HepG2 (cell line): Measurements from ENCODE around the gene TOP2A.

Experiments used
- AHR ChIP-seq: IDR thresholded peaks from 2 replicates; pipeline ENCODE4 v1.6.1; 2018; ENCODE audit warnings: missing genetic modification reagents, missing compliant biosample characterization
- MEIS1 ChIP-seq: sonication (generic); formaldehyde crosslinking; IDR thresholded peaks from 2 replicates; pipeline ENCODE4 v1.9.0; 2021; ENCODE audit warnings: mild to moderate bottlenecking, missing genetic modification reagents, moderate library complexity, borderline replicate concordance
- MIER3 ChIP-seq: IDR thresholded peaks from 2 replicates; pipeline ENCODE4 v1.6.1; 2016; ENCODE audit warnings: missing compliant biosample characterization, borderline replicate concordance
- POLR2A ChIP-seq, 2 experiments: IDR thresholded peaks; 2 replicates each; pipeline ENCODE4 v1.6.1; 2011; ENCODE audit warnings: low read depth in 2 of 2, low read length in 2 of 2, mild to moderate bottlenecking in 1 of 2, moderate library complexity in 1 of 2; ENCODE audit not compliant: insufficient read depth in 1 of 2
- POLR2AphosphoS5 ChIP-seq: IDR thresholded peaks from 2 replicates; pipeline ENCODE4 v1.6.1; 2012; ENCODE audit warnings: low read depth, low read length
- PRMT3 ChIP-seq: sonication (generic); formaldehyde crosslinking; IDR thresholded peaks from 2 replicates; pipeline ENCODE4 v1.8.1; 2022; ENCODE audit warnings: low read depth, mild to moderate bottlenecking, moderate library complexity, missing genetic modification reagents, borderline replicate concordance
- SALL1 ChIP-seq: sonication (generic); formaldehyde crosslinking; IDR thresholded peaks from 2 replicates; pipeline ENCODE4 v1.8.0; 2022; ENCODE audit warnings: mild to moderate bottlenecking, missing genetic modification reagents
- ZNF263 ChIP-seq: sonication (generic); formaldehyde crosslinking; IDR thresholded peaks from 2 replicates; pipeline ENCODE4 v1.4.0; 2020; ENCODE audit warnings: missing genetic modification reagents
- TF ChIP-seq, protein P1 (sequence below): sonication (generic); formaldehyde crosslinking; IDR thresholded peaks from 2 replicates; pipeline ENCODE4 v1.5.0; 2020; ENCODE audit warnings: mild to moderate bottlenecking, missing genetic modification reagents, moderate library complexity
- TF ChIP-seq, protein P2 (sequence below), 2 experiments: IDR thresholded peaks; 2 replicates each; pipeline ENCODE4 v1.6.1; 2011 to 2012; ENCODE audit warnings: low read length in 2 of 2, borderline replicate concordance in 1 of 2, low read depth in 1 of 2, mild to moderate bottlenecking in 1 of 2, moderate library complexity in 1 of 2

DNA sequence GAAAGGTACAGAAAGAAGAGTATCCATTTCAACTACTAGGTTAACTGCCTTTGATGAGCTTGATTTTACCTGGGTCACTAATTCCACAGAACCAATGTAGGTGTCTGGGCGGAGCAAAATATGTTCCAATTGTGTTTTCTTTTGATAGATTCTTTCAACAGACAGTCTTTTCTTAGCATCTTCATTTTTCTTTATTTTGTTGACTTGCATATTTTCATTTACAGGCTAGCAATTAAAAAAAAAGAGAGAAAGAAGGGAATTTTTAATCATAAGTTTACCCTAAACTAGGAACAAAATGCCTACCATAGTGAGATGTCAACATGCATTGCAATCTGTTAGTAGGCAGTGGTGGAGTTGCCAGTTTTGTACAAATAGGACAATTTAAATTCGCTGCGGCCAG lies 1.0 kb downstream of the TOP2A start:
- TF ChIP-seq, protein P1, sequence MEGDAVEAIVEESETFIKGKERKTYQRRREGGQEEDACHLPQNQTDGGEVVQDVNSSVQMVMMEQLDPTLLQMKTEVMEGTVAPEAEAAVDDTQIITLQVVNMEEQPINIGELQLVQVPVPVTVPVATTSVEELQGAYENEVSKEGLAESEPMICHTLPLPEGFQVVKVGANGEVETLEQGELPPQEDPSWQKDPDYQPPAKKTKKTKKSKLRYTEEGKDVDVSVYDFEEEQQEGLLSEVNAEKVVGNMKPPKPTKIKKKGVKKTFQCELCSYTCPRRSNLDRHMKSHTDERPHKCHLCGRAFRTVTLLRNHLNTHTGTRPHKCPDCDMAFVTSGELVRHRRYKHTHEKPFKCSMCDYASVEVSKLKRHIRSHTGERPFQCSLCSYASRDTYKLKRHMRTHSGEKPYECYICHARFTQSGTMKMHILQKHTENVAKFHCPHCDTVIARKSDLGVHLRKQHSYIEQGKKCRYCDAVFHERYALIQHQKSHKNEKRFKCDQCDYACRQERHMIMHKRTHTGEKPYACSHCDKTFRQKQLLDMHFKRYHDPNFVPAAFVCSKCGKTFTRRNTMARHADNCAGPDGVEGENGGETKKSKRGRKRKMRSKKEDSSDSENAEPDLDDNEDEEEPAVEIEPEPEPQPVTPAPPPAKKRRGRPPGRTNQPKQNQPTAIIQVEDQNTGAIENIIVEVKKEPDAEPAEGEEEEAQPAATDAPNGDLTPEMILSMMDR (CRISPR knock-in tag) = no peak
- no peak for TF ChIP-seq MIER3
- TF ChIP-seq MEIS1 (CRISPR knock-in tag) = no peak
- no peak for TF ChIP-seq AHR (CRISPR knock-in tag)
- no peak for TF ChIP-seq POLR2AphosphoS5
- TF ChIP-seq SALL1 (CRISPR knock-in tag) = no peak
- TF ChIP-seq POLR2A (IDR thresholded peaks at IDR 0.05; ENCODE audit: insufficient read depth in 1 of 2, low read depth in 2 of 2, low read length in 2 of 2) = no peak
- TF ChIP-seq PRMT3 (CRISPR knock-in tag) = no peak
- TF ChIP-seq ZNF263 (CRISPR knock-in tag) = no peak
- TF ChIP-seq, protein P2, sequence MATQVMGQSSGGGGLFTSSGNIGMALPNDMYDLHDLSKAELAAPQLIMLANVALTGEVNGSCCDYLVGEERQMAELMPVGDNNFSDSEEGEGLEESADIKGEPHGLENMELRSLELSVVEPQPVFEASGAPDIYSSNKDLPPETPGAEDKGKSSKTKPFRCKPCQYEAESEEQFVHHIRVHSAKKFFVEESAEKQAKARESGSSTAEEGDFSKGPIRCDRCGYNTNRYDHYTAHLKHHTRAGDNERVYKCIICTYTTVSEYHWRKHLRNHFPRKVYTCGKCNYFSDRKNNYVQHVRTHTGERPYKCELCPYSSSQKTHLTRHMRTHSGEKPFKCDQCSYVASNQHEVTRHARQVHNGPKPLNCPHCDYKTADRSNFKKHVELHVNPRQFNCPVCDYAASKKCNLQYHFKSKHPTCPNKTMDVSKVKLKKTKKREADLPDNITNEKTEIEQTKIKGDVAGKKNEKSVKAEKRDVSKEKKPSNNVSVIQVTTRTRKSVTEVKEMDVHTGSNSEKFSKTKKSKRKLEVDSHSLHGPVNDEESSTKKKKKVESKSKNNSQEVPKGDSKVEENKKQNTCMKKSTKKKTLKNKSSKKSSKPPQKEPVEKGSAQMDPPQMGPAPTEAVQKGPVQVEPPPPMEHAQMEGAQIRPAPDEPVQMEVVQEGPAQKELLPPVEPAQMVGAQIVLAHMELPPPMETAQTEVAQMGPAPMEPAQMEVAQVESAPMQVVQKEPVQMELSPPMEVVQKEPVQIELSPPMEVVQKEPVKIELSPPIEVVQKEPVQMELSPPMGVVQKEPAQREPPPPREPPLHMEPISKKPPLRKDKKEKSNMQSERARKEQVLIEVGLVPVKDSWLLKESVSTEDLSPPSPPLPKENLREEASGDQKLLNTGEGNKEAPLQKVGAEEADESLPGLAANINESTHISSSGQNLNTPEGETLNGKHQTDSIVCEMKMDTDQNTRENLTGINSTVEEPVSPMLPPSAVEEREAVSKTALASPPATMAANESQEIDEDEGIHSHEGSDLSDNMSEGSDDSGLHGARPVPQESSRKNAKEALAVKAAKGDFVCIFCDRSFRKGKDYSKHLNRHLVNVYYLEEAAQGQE (IDR thresholded peaks at IDR 0.05; ENCODE audit: borderline replicate concordance in 1 of 2, low read depth in 1 of 2, low read length in 2 of 2) = no peak
